ENCODE data around the gene DCUN1D4. TPM values are rescaled to one million over a fixed set of nuclear protein-coding genes. Genes with fewer than 3 reads are reported as not detected.

Gene DCUN1D4
- total and polyA plus RNA-seq, 2 donors from 2014 or later = 17.0 to 50.7 TPM

GRCh38 chr4:51830156-51830720 is 12.7 kb upstream of the DCUN1D4 start:
- TF ChIP-seq CTCF (IDR thresholded peaks at IDR 0.05; ENCODE audit: borderline replicate concordance, extremely low read depth, insufficient read depth) = no peak
- peak in 1 of 5 donors; percentile 18 for DNase-seq

GRCh38 chr4:51831133-51831532 is 11.8 kb upstream of the DCUN1D4 start:
- H3K4me3 ChIP-seq (ENCODE audit: low read length in 3 of 3) = no peak overlapping the region
- intact Hi-C loops (cut with DNase I) = no loop called here
- no peaks in the 10 kb centered on the region for H3K9me3 ChIP-seq (ENCODE audit: control insufficient read depth in 2 of 3, insufficient read depth in 1 of 3, low read length in 3 of 3)
- DNase-seq (peak in 4 of 5 donors; percentile 63 to 78 (median 70)), FAIRE-seq (no peak)
- no peaks in the 10 kb centered on the region for H3K4me1 ChIP-seq (ENCODE audit: control insufficient read depth in 2 of 3, insufficient read depth in 2 of 3, low read depth in 1 of 3, low read length in 3 of 3)
- no peaks in the 10 kb centered on the region for H3K36me3 ChIP-seq (ENCODE audit: control insufficient read depth in 2 of 3, insufficient read depth in 3 of 3, low read length in 3 of 3)
- H3K9ac ChIP-seq (ENCODE audit: low read length in 3 of 3) = no peak overlapping the region
- peak; percentile 80 for TF ChIP-seq CTCF (IDR thresholded peaks at IDR 0.05; ENCODE audit: borderline replicate concordance, extremely low read depth, insufficient read depth)
- H3K27me3 ChIP-seq (ENCODE audit: control insufficient read depth, insufficient read depth, low read length) = no peaks in the 10 kb centered on the region
- H3K27ac ChIP-seq (ENCODE audit: low read depth in 2 of 2, low read length in 2 of 2) = no peak overlapping the region

More at GRCh38 chr4:51830156-51830720, 12.7 kb upstream of the DCUN1D4 start:
- Histone ChIP-seq H3K36me3 (ENCODE audit: control insufficient read depth in 2 of 3, insufficient read depth in 3 of 3, low read length in 3 of 3) (no peaks in the 10 kb centered on the region), H3K9me3 (ENCODE audit: control insufficient read depth in 2 of 3, insufficient read depth in 1 of 3, low read length in 3 of 3) (no peaks in the 10 kb centered on the region), H3K27ac (ENCODE audit: low read depth in 2 of 2, low read length in 2 of 2) (no peak overlapping the region), H3K9ac (ENCODE audit: low read length in 3 of 3) (no peak overlapping the region), H3K4me1 (ENCODE audit: control insufficient read depth in 2 of 3, insufficient read depth in 2 of 3, low read depth in 1 of 3, low read length in 3 of 3) (no peaks in the 10 kb centered on the region), H3K27me3 (ENCODE audit: control insufficient read depth, insufficient read depth, low read length) (no peaks in the 10 kb centered on the region), H3K4me3 (ENCODE audit: low read length in 3 of 3) (no peak overlapping the region)
- intact Hi-C loops (cut with DNase I) = no loop called here
- no peak for FAIRE-seq

GRCh38 chr4:51833236-51833635 is 9.7 kb upstream of the DCUN1D4 start:
- Histone ChIP-seq H3K27ac (ENCODE audit: low read depth in 2 of 2, low read length in 2 of 2) (no peak overlapping the region), H3K9me3 (ENCODE audit: control insufficient read depth in 2 of 3, insufficient read depth in 1 of 3, low read length in 3 of 3) (no peaks in the 10 kb centered on the region), H3K4me1 (ENCODE audit: control insufficient read depth in 2 of 3, insufficient read depth in 2 of 3, low read depth in 1 of 3, low read length in 3 of 3) (peaks cover 0 to 3% (median 0%) of the 10 kb centered on the region in 3 donors), H3K36me3 (ENCODE audit: control insufficient read depth in 2 of 3, insufficient read depth in 3 of 3, low read length in 3 of 3) (no peaks in the 10 kb centered on the region), H3K27me3 (ENCODE audit: control insufficient read depth, insufficient read depth, low read length) (no peaks in the 10 kb centered on the region), H3K9ac (ENCODE audit: low read length in 3 of 3) (no peak overlapping the region), H3K4me3 (ENCODE audit: low read length in 3 of 3) (no peak overlapping the region)
- no peak for DNase-seq
- intact Hi-C loops (cut with DNase I) = no loop called here
- no peak for FAIRE-seq
- TF ChIP-seq CTCF (IDR thresholded peaks at IDR 0.05; ENCODE audit: borderline replicate concordance, extremely low read depth, insufficient read depth) = no peak

- H3K4me3 ChIP-seq (ENCODE audit: low read length in 3 of 3) = no peak overlapping the region
- H3K27me3 ChIP-seq (ENCODE audit: control insufficient read depth, insufficient read depth, low read length) = no peaks in the 10 kb centered on the region
- H3K9me3 ChIP-seq (ENCODE audit: control insufficient read depth in 2 of 3, insufficient read depth in 1 of 3, low read length in 3 of 3) = no peaks in the 10 kb centered on the region
- no peaks in the 10 kb centered on the region for H3K36me3 ChIP-seq (ENCODE audit: control insufficient read depth in 2 of 3, insufficient read depth in 3 of 3, low read length in 3 of 3)
- H3K27ac ChIP-seq (ENCODE audit: low read depth in 2 of 2, low read length in 2 of 2) = no peak overlapping the region
- H3K4me1 ChIP-seq (ENCODE audit: control insufficient read depth in 2 of 3, insufficient read depth in 2 of 3, low read depth in 1 of 3, low read length in 3 of 3) = peaks cover 0 to 3% (median 0%) of the 10 kb centered on the region in 3 donors
- DNase-seq (no peak), FAIRE-seq (no peak)
- TF ChIP-seq CTCF (IDR thresholded peaks at IDR 0.05; ENCODE audit: borderline replicate concordance, extremely low read depth, insufficient read depth) = no peak
- H3K9ac ChIP-seq (ENCODE audit: low read length in 3 of 3) = no peak overlapping the region
- intact Hi-C loops (cut with DNase I) = no loop called here
Measured at GRCh38 chr4:51835079-51835478, 7.9 kb upstream of the DCUN1D4 start.
